NCI-H2107 treated with DMSO at 0.1 percent for 48 hours (cell line): ENCODE results near the gene NCMAP.
A peak's percentile ranks its signal among the peaks of the same experiment; 100 is the strongest.
"Not testable (repeated sequence)": the region's sequence is repeated elsewhere in the genome, so short reads cannot be mapped to it uniquely, and the experiment has no call there.

Experiments
- DNase-seq: peaks from one replicate; lab custom pipeline; 2025; ENCODE audit not compliant: unreplicated experiment; lab: John Stamatoyannopoulos, UW

NCMAP gene

GRCh38 chr1:24541711-24542346, 14.1 kb upstream of the NCMAP start:
- DNase-seq = no peak

GRCh38 chr1:24544239-24544638, 11.6 kb upstream of the NCMAP start:
- no peak for DNase-seq

DNA sequence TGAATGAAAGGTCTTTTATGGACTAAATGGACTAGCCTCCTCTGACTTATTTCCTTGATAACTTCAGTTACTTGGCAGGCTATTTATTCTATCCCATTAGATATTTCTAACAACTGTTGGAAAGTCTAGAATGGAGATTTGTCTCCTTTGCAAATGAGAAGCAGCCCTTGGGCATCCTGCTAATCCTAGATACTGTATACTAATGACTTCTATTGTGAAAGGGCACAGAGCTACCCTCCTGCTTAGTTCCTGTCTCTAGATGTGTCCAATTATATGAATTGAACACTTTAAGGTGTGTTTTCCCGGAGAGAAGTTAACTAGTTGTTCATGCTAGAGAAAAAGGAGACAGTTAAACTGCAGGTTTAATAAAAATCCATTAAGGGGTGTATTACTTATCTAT, 10.2 kb upstream of the NCMAP start:
- DNase-seq = no peak

GRCh38 chr1:24547195-24547594, 8.7 kb upstream of the NCMAP start:
- no peak for DNase-seq

- DNase-seq = no peak
Observed at GRCh38 chr1:24548070-24548469, 7.8 kb upstream of the NCMAP start.

GRCh38 chr1:24549210-24549609, 6.7 kb upstream of the NCMAP start:
- DNase-seq = not testable (repeated sequence)

DNA sequence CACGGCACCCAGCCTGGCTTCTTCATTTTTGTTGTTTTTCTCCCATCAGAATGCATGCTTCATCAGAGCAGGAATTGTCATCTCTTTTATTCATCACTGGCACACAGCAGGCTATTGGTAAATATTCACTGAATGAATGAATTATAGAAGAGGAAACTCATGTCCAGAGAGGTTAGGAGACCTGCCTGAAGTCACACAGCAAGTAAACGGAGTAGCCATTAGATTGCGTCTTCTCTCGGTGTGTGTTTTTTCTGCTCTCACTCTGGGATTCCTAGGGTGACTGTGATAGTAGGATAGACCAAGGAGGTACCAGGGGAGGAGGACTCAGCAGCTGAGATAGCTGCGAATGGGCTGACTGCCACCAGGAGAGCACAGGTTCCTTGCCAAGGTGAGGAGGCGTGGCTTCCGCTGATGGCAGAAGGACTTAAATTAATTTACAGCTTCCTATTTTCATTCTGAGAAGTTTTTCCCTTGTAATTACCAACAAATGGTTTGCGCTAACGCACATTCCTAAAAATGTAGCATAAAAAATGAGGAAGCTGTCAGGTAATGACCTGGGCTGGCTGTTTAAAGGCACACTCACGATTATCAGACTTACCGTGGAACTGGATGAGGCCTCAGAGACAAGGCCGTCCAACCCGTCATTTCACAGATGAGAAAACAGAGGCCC, 4.5 kb upstream of the NCMAP start:
- DNase-seq = no peak

DNA sequence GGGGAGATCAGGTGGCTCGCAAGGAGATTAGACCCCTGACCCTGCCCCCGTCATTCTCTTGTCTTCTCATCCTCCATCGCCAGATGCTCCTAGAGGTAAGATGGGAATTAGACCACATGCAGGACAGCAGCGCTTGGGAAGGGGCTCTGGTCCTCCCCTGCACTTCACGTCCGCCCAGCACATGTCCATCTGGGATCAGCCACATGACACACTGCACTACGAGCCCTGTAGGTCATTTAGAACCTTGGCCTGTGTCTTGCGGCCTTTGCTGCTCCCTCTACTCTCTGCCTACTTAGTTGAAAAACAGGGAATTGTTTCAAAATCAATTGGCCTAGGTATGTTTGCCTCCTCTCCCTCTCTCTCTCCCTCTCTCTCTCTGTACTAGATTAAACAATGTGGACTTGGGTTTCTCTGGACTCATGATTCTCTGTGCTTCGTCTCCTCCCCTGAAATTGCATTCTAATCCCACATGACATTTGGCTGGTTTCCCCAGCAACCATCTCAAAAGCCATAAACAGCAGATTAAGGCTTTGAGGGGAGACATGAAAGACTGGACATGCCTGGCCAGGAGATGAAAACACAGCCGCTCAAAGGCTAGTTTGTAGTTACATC, 3.8 kb upstream of the NCMAP start:
- DNase-seq = no peak

GRCh38 chr1:24553931-24554330, 2.0 kb upstream of the NCMAP start:
- DNase-seq = no peak

- no peak for DNase-seq
Observed at GRCh38 chr1:24554714-24555113, 1.2 kb upstream of the NCMAP start.

DNA sequence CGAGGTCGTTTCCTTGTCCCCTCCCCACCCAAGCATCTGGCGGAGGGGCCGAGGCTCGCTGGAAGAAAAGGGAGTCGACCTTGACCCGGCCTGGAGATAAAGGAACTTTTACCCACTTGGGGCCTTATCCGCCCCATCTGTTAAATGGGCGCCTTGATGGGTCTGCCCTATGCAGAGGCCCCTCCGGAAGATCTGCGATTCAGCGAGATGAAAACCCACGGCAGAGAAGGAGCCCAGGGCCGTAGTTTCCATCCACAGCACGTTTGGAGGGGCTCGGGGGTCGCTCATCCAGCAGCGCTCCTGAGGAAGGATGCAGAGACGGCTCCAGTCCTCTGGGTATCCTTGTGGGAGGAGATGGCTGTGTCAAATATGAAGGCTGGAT, 518 bp downstream of the NCMAP start:
- no peak for DNase-seq

DNA sequence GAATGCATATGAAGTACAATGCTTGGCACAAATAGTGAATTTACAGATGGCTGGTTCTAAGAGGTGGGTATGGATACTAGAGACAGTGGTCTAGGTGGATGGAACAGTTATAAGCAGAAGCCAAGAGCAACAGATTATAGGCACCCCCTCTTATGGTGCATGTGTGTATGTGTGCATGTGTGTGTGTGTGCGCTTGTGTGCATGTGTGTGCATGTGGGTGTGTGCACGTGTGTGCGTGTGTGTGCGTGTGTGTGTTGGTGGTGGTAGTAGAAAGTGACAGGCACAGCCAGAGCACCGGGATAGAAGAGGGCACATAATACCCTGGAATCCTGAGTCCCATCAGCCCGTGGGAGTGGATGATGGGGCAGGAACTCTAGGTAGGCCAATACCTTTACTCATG, 1.3 kb downstream of the NCMAP start:
- no peak for DNase-seq

DNA sequence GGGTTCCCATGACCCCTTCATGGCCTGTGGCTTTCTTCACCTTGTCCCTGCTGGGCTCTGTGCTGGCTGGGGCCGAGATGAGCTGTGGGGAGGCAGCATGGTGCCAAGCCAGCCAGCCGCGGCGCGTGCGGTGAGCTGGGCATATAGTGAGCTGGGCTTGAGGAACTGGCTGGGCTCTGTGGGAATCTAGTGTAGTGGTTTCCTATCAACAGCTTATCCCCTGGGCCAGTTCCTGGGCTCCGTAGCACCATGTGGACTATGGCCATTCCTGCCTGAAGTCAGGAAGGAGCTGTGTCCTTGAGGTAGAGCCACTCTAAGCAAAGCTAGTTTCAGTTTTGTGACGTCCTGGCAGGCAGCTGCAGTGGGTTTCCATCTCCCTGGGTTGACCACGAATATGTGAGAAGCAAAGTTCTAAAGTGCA, 1.8 kb downstream of the NCMAP start:
- DNase-seq = no peak

DNA sequence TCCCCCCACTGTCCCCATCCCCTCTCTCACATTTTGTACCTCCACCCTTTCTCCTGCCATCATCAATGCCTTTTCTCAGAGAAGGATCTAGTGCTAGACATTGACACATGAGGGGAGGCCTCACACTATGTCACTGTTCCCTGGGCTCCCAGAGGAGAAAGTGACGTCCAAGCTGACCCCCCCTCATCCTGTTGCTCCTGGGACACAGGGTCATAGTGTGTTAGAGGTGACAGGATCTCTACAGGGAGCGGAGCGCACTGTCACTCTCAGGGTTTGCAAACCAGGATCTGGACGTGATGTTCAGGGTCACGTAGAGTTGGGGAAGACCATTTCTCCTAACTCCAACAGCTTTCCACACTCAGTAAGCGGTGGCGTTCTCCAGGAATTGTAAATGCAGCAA, 2.6 kb downstream of the NCMAP start:
- no peak for DNase-seq

DNA sequence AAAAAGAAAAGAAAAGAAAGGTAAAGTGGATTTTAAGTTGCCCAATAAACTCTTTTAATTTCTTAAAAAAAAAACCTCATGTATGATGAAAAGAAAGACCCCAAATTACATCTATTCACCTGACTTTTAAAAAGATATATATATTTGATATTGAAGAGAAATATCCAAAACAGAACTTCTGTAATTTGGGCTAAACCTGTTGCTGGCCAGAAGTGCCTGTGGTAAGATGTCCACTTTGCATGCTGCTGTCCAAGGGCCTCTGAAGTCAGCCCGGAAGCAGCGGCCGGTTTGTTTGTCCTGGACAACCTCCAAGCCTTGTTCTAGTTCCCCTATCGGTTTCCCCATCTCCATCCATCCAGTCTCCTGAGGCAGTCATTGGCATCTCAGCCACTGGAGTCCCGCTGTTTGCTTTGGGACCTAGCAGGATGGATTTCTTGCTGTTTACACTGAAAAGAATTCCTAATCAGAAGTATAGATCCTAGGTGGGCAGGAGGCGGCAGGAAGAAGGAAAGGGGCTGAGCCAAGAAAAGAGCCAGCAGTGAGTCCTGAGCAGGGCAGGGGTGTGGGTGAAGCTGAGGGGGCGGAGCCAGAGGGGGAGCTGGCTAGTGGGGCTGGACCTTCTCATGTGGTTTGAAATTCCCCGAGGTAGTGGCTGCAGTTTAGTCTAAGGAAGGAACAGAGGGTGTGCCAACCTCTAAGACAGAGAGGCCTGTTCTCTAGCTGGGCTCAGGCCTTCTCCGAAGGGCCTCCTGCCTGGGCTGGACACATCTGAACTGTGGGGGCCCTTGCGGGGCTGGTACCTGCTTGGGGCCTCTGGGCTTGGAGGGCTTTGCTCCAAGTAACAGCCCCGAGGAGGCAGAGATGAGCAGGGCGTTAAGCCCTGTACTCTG, 3.3 kb downstream of the NCMAP start:
- DNase-seq = no peak

DNA sequence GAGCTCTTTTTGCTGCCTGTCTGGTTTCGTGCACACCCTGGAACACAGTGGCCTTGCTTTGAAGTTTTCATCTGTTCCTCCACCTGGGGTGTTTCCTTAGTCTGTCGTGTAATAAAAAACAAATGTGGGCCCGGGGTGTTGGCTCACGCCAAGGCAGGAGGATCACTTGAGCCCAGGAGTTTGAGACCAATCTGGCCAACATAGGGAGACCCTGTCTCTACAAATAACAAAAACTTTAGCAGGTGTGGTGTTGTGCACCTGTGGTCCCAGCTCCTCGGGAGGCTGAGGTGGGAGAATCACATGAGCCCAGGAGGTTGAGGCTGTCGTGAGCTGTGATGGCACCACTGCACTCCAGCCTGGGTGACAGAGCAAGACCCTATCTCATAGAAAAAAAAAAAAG, 4.5 kb downstream of the NCMAP start:
- DNase-seq = no peak

- peak; percentile 60 for DNase-seq
Observed at GRCh38 chr1:24562625-24563024, 6.7 kb downstream of the NCMAP start.

DNA sequence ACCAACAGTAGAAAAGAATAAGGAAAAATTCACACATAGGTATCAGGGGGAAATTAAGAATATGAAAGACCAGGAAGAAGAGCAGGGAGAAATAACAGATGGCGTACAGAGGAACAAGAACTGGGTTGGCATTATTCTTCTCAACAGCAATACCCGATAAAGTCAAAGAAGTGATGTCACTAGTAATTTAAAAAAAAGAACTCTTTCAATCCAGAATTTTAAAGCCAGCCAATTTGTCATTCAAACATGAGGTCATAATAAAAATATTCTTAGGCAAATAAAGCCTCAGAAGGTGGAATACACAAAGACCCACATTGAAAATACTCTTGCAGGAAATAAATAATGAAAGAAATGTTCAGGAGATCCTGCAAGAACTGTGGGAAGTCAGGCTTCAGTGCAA, 8.8 kb downstream of the NCMAP start:
- DNase-seq = no peak

GRCh38 chr1:24566236-24566867, 10.5 kb downstream of the NCMAP start:
- DNase-seq = no peak

GRCh38 chr1:24567792-24568388, 12.0 kb downstream of the NCMAP start:
- no peak for DNase-seq

DNA sequence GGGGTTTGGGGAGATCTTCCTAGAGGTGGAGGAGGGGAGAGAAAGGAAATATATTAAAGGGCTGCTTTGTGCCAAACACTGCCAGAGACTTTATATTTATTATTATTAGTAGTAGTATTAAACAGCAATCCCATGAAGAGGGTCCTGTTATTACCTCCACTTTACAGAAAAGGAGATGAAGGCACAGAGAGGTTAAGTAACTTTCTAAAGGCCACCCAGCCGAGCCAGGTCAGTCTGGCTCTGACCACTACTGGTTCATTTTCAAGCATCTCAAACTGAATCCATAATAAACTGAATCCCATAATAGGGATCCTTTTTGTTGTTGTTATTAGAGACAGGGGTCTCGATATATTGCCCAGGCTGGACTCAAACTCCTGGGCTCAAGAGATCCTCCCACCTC, 12.6 kb downstream of the NCMAP start:
- DNase-seq = no peak
